ENCODE data around the gene CSH2.
"Not testable (repeated sequence)": the region's sequence is repeated elsewhere in the genome, so short reads cannot be mapped to it uniquely, and the experiment has no call there.

The CSH2 gene

GRCh38 chr17:63866625-63867024, 6.9 kb downstream of the CSH2 start:
- H3K4me3 ChIP-seq (ENCODE audit: control insufficient read depth, low read depth, low read length); DNase-seq (ENCODE audit: low read depth): not testable (repeated sequence)
- peak; percentile 20 for TF ChIP-seq CTCF (IDR thresholded peaks at IDR 0.05; ENCODE audit: control insufficient read depth, insufficient read depth, low read depth, low read length, missing control alignments)

DNA sequence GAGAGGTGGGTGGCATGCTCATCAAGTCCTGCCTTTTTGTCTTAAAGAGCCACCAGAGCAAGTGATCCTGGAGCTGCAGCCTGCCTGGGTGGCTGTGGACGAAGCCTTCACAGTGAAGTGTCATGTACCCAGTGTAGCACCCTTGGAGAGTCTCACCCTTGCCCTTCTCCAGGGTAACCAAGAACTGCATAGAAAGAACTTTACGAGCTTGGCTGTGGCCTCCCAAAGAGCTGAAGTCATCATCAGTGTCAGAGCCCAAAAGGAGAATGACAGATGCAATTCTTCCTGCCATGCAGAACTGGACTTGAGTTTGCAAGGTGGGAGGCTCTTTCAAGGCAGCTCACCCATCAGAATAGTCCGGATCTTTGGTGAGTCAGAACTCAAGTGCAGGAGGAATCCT, 14.2 kb downstream of the CSH2 start:
- TF ChIP-seq CTCF (IDR thresholded peaks at IDR 0.05; ENCODE audit: control insufficient read depth, insufficient read depth, low read depth, low read length, missing control alignments): no peak

DNA sequence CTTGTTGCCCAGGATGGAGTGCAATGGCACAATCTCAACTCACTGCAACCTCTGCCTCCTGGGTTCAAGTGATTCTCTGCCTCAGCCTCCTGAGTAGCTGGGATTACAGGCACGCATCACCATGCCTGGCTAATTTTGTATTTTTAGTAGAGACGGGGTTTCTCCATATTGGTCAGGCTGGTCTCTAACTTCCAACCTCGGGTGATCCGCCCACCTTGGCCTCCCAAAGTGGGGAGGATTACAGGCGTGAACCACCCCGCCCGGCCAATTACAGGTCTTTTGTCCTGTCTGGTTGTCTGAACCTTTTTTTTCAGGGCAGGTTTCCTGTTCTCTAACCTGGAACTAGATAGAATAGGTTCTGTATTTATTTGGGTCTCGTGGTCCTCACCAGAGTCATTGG, 17.1 kb downstream of the CSH2 start:
- H3K4me3 ChIP-seq (ENCODE audit: control insufficient read depth, low read depth, low read length); DNase-seq (ENCODE audit: low read depth): not testable (repeated sequence)

More for the DNA sequence above, 14.2 kb downstream of the CSH2 start:
- no peak for DNase-seq (ENCODE audit: low read depth)
- H3K4me3 ChIP-seq (ENCODE audit: control insufficient read depth, low read depth, low read length): no peak overlapping the region

DNA sequence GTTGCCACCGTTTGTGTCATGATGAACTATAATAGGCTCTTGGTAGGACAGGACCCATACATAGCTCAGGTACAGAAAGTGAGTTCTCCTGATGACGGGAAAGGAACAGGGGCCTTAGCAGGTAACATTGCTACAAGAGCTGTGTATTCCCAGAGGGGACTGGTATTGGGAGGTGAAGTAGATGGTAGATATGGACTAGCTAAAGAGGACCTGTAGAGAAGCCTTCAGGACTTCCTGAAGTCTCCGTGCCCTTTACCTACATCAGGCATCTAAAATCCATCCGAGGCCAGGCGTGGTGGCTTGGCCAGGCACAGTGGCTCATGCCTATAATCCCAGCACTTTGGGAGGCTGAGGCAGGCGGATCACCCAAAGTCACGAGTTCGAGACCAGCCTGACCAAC, 18.3 kb downstream of the CSH2 start:
- no peak for TF ChIP-seq CTCF (IDR thresholded peaks at IDR 0.05; ENCODE audit: control insufficient read depth, insufficient read depth, low read depth, low read length, missing control alignments)
- no peak for DNase-seq (ENCODE audit: low read depth)
- H3K4me3 ChIP-seq (ENCODE audit: control insufficient read depth, low read depth, low read length): no peak overlapping the region

DNA sequence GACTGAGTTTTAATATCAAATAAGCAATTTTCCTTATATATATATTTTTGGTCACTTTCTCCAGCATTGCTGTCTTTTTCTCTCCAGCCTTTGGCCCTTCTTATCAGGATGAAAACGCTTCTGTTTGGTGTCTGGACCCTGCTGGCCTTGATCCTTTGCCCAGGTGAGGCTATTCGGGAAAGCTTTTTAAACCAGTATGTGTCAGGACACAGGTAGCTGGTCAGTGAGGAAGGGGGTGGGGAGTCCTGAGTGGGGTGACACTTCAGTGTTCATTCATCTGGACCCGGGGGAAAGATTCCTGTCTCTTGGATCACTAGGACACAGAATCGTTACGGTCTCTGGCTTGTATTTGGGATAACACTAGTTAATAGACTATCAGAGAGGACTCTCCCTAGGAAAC, 18.8 kb downstream of the CSH2 start:
- H3K4me3 ChIP-seq (ENCODE audit: control insufficient read depth, low read depth, low read length): no peak overlapping the region
- TF ChIP-seq CTCF (IDR thresholded peaks at IDR 0.05; ENCODE audit: control insufficient read depth, insufficient read depth, low read depth, low read length, missing control alignments): no peak

GRCh38 chr17:63853260-63853659, 20.2 kb downstream of the CSH2 start:
- DNase-seq (ENCODE audit: low read depth): no peak
- TF ChIP-seq CTCF (IDR thresholded peaks at IDR 0.05; ENCODE audit: control insufficient read depth, insufficient read depth, low read depth, low read length, missing control alignments): no peak
- no peak overlapping the region for H3K4me3 ChIP-seq (ENCODE audit: control insufficient read depth, low read depth, low read length)

More for the DNA sequence above, 18.8 kb downstream of the CSH2 start:
- DNase-seq (ENCODE audit: low read depth): no peak

GRCh38 chr17:63850401-63850800, 23.1 kb downstream of the CSH2 start:
- no peak for TF ChIP-seq CTCF (IDR thresholded peaks at IDR 0.05; ENCODE audit: control insufficient read depth, insufficient read depth, low read depth, low read length, missing control alignments)
- no peak for DNase-seq (ENCODE audit: low read depth)
- H3K4me3 ChIP-seq (ENCODE audit: control insufficient read depth, low read depth, low read length): no peak overlapping the region
